WTC11 (cell line): Measurements from ENCODE around the gene SACS. TPM values are rescaled to one million over a fixed set of nuclear protein-coding genes. Genes with fewer than 3 reads are reported as not detected.

ENCODE experiments used
- ATF1 ChIP-seq: sonication (generic); formaldehyde crosslinking; IDR thresholded peaks from 2 replicates; pipeline ENCODE4 v1.8.1; 2023; ENCODE audit warnings: mild to moderate bottlenecking, moderate library complexity, missing genetic modification reagents
- ATF2 ChIP-seq: sonication (generic); formaldehyde crosslinking; IDR thresholded peaks from 2 replicates; pipeline ENCODE4 v1.8.1; 2022; ENCODE audit warnings: low read depth, missing genetic modification reagents, borderline replicate concordance
- ATF3 ChIP-seq: sonication (generic); formaldehyde crosslinking; conservative IDR thresholded peaks from 2 replicates; pipeline ENCODE4 v1.8.1; 2022; ENCODE audit warnings: mild to moderate bottlenecking, missing genetic modification reagents
- ATF6 ChIP-seq: sonication (generic); formaldehyde crosslinking; IDR thresholded peaks from 2 replicates; pipeline ENCODE4 v1.8.1; 2023; ENCODE audit warnings: mild to moderate bottlenecking, missing genetic modification reagents
- CBFB ChIP-seq: sonication (generic); formaldehyde crosslinking; IDR thresholded peaks from 2 replicates; pipeline ENCODE4 v1.8.1; 2022; ENCODE audit warnings: mild to moderate bottlenecking, low read depth, missing genetic modification reagents
- CDX4 ChIP-seq: fragments of 250-450 bp; sonication (Bioruptor Pico); IDR thresholded peaks from 2 replicates; pipeline ENCODE4 v1.9.0; 2021; ENCODE audit warnings: moderate library complexity, mild to moderate bottlenecking, inconsistent platforms, borderline replicate concordance
- ELF4 ChIP-seq: sonication (generic); formaldehyde crosslinking; IDR thresholded peaks from 2 replicates; pipeline ENCODE4 v1.8.1; 2022; ENCODE audit warnings: low read depth, mild to moderate bottlenecking, moderate library complexity, missing genetic modification reagents
- ESRRA ChIP-seq: sonication (generic); formaldehyde crosslinking; IDR thresholded peaks from 2 replicates; pipeline ENCODE4 v1.8.1; 2022; ENCODE audit warnings: mild to moderate bottlenecking, missing genetic modification reagents, borderline replicate concordance
- FOXJ3 ChIP-seq: sonication (generic); formaldehyde crosslinking; IDR thresholded peaks from 2 replicates; pipeline ENCODE4 v1.9.0; 2021; ENCODE audit warnings: missing genetic modification reagents, mild to moderate bottlenecking, borderline replicate concordance
- FOXK1 ChIP-seq: sonication (generic); formaldehyde crosslinking; IDR thresholded peaks from 2 replicates; pipeline ENCODE4 v1.8.0; 2022; ENCODE audit warnings: mild to moderate bottlenecking, moderate library complexity, missing genetic modification reagents
- HMGA2 ChIP-seq: fragments of 250-450 bp; sonication (Bioruptor Pico); IDR thresholded peaks from 2 replicates; pipeline ENCODE4 v1.4.0; 2021; ENCODE audit warnings: mild to moderate bottlenecking, moderate library complexity
- HMGXB4 ChIP-seq: sonication (generic); formaldehyde crosslinking; IDR thresholded peaks from 2 replicates; pipeline ENCODE4 v1.8.1; 2023; ENCODE audit warnings: mild to moderate bottlenecking, moderate library complexity, missing genetic modification reagents
- IRF1 ChIP-seq: sonication (generic); formaldehyde crosslinking; IDR thresholded peaks from 2 replicates; pipeline ENCODE4 v1.8.0; 2023; ENCODE audit warnings: missing genetic modification reagents
- MAX ChIP-seq: sonication (generic); formaldehyde crosslinking; IDR thresholded peaks from 2 replicates; pipeline ENCODE4 v1.8.0; 2022; ENCODE audit warnings: mild to moderate bottlenecking, missing genetic modification reagents
- MLX ChIP-seq: sonication (generic); formaldehyde crosslinking; IDR thresholded peaks from 2 replicates; pipeline ENCODE4 v1.8.1; 2023; ENCODE audit warnings: mild to moderate bottlenecking, missing genetic modification reagents, moderate library complexity
- NFE2L1 ChIP-seq: sonication (generic); formaldehyde crosslinking; IDR thresholded peaks from 2 replicates; pipeline ENCODE4 v1.8.1; 2023; ENCODE audit warnings: missing genetic modification reagents
- OVOL2 ChIP-seq: fragments of 250-450 bp; sonication (Bioruptor Pico); IDR thresholded peaks from 2 replicates; pipeline ENCODE4 v1.9.0; 2021; ENCODE audit warnings: mild to moderate bottlenecking, borderline replicate concordance
- PRRX2 ChIP-seq: fragments of 250-450 bp; sonication (Bioruptor Pico); IDR thresholded peaks from 2 replicates; pipeline ENCODE4 v1.8.0; 2021; ENCODE audit warnings: mild to moderate bottlenecking
- SMAD4 ChIP-seq: sonication (generic); formaldehyde crosslinking; IDR thresholded peaks from 2 replicates; pipeline ENCODE4 v1.8.0; 2022; ENCODE audit warnings: mild to moderate bottlenecking, missing genetic modification reagents
- SP1 ChIP-seq: sonication (generic); formaldehyde crosslinking; conservative IDR thresholded peaks from 2 replicates; pipeline ENCODE4 v1.8.1; 2022; ENCODE audit warnings: missing genetic modification reagents
- STAT6 ChIP-seq: sonication (generic); formaldehyde crosslinking; conservative IDR thresholded peaks from 2 replicates; pipeline ENCODE4 v1.8.1; 2023; ENCODE audit warnings: mild to moderate bottlenecking, low read depth, missing genetic modification reagents, moderate library complexity
- ZBTB21 ChIP-seq: sonication (generic); formaldehyde crosslinking; IDR thresholded peaks from 2 replicates; pipeline ENCODE4 v1.8.1; 2023; ENCODE audit warnings: mild to moderate bottlenecking, missing genetic modification reagents, borderline replicate concordance
- ZNF281 ChIP-seq: sonication (generic); formaldehyde crosslinking; IDR thresholded peaks from 2 replicates; pipeline ENCODE4 v1.8.0; 2023; ENCODE audit warnings: mild to moderate bottlenecking, missing genetic modification reagents
- ZNF396 ChIP-seq: fragments of 250-450 bp; sonication (Bioruptor Pico); IDR thresholded peaks from 2 replicates; pipeline ENCODE4 v1.8.0; 2021; ENCODE audit warnings: mild to moderate bottlenecking, moderate library complexity, borderline replicate concordance
- total RNA-seq: library from RNA; stranded (reverse); gene quantifications from 3 replicates; pipeline ENCODE4 v1.2.3, GENCODE V29; 2021

SACS gene
- total RNA-seq, 1 experiment from 2014 or later = 35.2 TPM

- TF ChIP-seq MAX (peak; percentile 80), MLX (CRISPR knock-in tag) (no peak), SMAD4 (CRISPR knock-in tag) (no peak), SP1 (CRISPR knock-in tag) (no peak), ESRRA (CRISPR knock-in tag) (peak; percentile 85), ATF1 (CRISPR knock-in tag) (0 out of 2 replicates have a peak, but pooled peaks have one; percentile 29), ZNF396 (CRISPR knock-in tag) (no peak), CDX4 (CRISPR knock-in tag) (no peak), NFE2L1 (CRISPR knock-in tag) (0 out of 2 replicates have a peak, but pooled peaks have one; percentile 52), OVOL2 (CRISPR knock-in tag) (no peak), ELF4 (CRISPR knock-in tag) (no peak), HMGA2 (CRISPR knock-in tag) (no peak), ZNF281 (CRISPR knock-in tag) (no peak), ATF6 (no peak), PRRX2 (no peak), CBFB (CRISPR knock-in tag) (no peak), IRF1 (CRISPR knock-in tag) (peak; percentile 61; the same call in 1 of the 2 replicates), FOXK1 (CRISPR knock-in tag) (peak; percentile 54; the same call in 1 of the 2 replicates), STAT6 (CRISPR knock-in tag) (no peak), ZBTB21 (CRISPR knock-in tag) (no peak), ATF2 (CRISPR knock-in tag) (no peak), HMGXB4 (CRISPR knock-in tag) (peak; percentile 84), FOXJ3 (no peak), ATF3 (CRISPR knock-in tag) (no peak)
Measured at GRCh38 chr13:23466144-23467002, 32.9 kb upstream of the SACS start (continued).
